GM23338 (cell line): ENCODE results near the gene DDX50. TPM values are rescaled to one million over a fixed set of nuclear protein-coding genes. Genes with fewer than 3 reads are reported as not detected.

Source experiments
- ATAC-seq: fragments of 200-7000 bp; cut with Tn5 transposase; 3 replicates; pipeline ENCODE4 v1.9.1; 2020
- DNase-seq: peaks from one replicate; pipeline ENCODE4 v3.0.0-alpha.2; 2015; ENCODE audit warnings: low spot score
- H2AFZ ChIP-seq: fragments of 200-600 bp; sonication (generic); 2 replicates; pipeline ENCODE4 v1.8.0; 2016; ENCODE audit warnings: antibody characterized with exemption, mild to moderate bottlenecking, moderate library complexity
- H3F3A ChIP-seq: fragments of 200-600 bp; sonication (generic); replicated peaks from 2 replicates; pipeline ENCODE4 v1.8.0; 2017; ENCODE audit warnings: antibody characterized with exemption, mixed run types, low read depth
- H3K27ac ChIP-seq: fragments of 200-600 bp; sonication (generic); 2 replicates; pipeline ENCODE4 v1.6.1; 2016; ENCODE audit warnings: low read depth
- H3K27me3 ChIP-seq: fragments of 200-600 bp; sonication (generic); 2 replicates; pipeline ENCODE4 v1.8.0; 2016; ENCODE audit warnings: mild to moderate bottlenecking, mixed run types, moderate library complexity; ENCODE audit not compliant: insufficient read depth
- H3K36me3 ChIP-seq: fragments of 200-600 bp; sonication (generic); 2 replicates; pipeline ENCODE4 v1.8.0; 2016; ENCODE audit warnings: mild to moderate bottlenecking; ENCODE audit not compliant: insufficient read depth
- H3K4me1 ChIP-seq: fragments of 200-600 bp; sonication (generic); 2 replicates; pipeline ENCODE4 v1.8.0; 2016; ENCODE audit warnings: mild to moderate bottlenecking, moderate library complexity; ENCODE audit not compliant: insufficient read depth
- H3K4me2 ChIP-seq: fragments of 200-600 bp; sonication (generic); 2 replicates; pipeline ENCODE4 v1.7.1; 2017; ENCODE audit warnings: mixed run types
- H3K4me3 ChIP-seq: fragments of 200-600 bp; sonication (generic); 2 replicates; pipeline ENCODE4 v1.6.1; 2016; ENCODE audit warnings: mixed run types
- H3K79me2 ChIP-seq: fragments of 200-600 bp; sonication (generic); replicated peaks from 2 replicates; pipeline ENCODE4 v1.8.0; 2017; ENCODE audit warnings: mild to moderate bottlenecking; ENCODE audit not compliant: insufficient read depth
- H3K9me2 ChIP-seq: fragments of 200-600 bp; sonication (generic); 2 replicates; pipeline ENCODE4 v1.8.0; 2017; ENCODE audit not compliant: insufficient read depth
- H4K20me1 ChIP-seq: fragments of 200-600 bp; sonication (generic); replicated peaks from 2 replicates; pipeline ENCODE4 v1.8.0; 2017; ENCODE audit warnings: mild to moderate bottlenecking; ENCODE audit not compliant: insufficient read depth
- H3K27ac Mint-ChIP-seq: 2 replicates; pipeline ENCODE4 v1.8.0; 2020; ENCODE audit warnings: inconsistent platforms, mild to moderate bottlenecking, moderate library complexity, mixed read lengths
- H3K27me3 Mint-ChIP-seq: 3 replicates; pipeline ENCODE4 v1.8.0; 2022; ENCODE audit warnings: low read depth, mild to moderate bottlenecking, moderate library complexity, mixed read lengths, inconsistent platforms; ENCODE audit not compliant: insufficient read depth, poor library complexity
- H3K36me3 Mint-ChIP-seq: 3 replicates; pipeline ENCODE4 v1.8.0; 2021; ENCODE audit warnings: low read depth, mild to moderate bottlenecking, inconsistent platforms, moderate library complexity, mixed read lengths
- H3K4me1 Mint-ChIP-seq: 3 replicates; pipeline ENCODE4 v1.8.0; 2020; ENCODE audit warnings: mild to moderate bottlenecking, inconsistent platforms, mixed read lengths
- H3K4me3 Mint-ChIP-seq: 3 replicates; pipeline ENCODE4 v1.8.0; 2021; ENCODE audit warnings: moderate library complexity, mild to moderate bottlenecking, inconsistent platforms, mixed read lengths
- H3K9me3 Mint-ChIP-seq: 3 replicates; pipeline ENCODE4 v1.8.0; 2020; ENCODE audit warnings: moderate library complexity, mild to moderate bottlenecking, inconsistent platforms, mixed read lengths
- CREB1 ChIP-seq: fragments of 250-450 bp; sonication (Bioruptor Pico); IDR thresholded peaks from 2 replicates; pipeline ENCODE4 v1.5.0; 2020; ENCODE audit warnings: low read depth, mild to moderate bottlenecking, moderate library complexity
- CTCF ChIP-seq, 2 experiments: fragments of 200-600 bp in 1 of 2; sonication (generic) in 1 of 2; conservative IDR thresholded peaks; 2 replicates each; pipeline versions ENCODE4 v1.5.1 to v1.6.1; 2016 to 2017; ENCODE audit warnings: antibody characterized with exemption in 2 of 2, low read depth in 2 of 2, mild to moderate bottlenecking in 2 of 2, moderate library complexity in 1 of 2
- ETS1 ChIP-seq: IDR thresholded peaks from 2 replicates; pipeline ENCODE4 v1.6.1; 2016; ENCODE audit warnings: antibody characterized with exemption
- EZH2 ChIP-seq: fragments of 200-600 bp; sonication (generic); IDR thresholded peaks from one replicate; pipeline ENCODE4 v1.8.0; 2017; ENCODE audit warnings: antibody characterized with exemption, mild to moderate bottlenecking, low read depth; ENCODE audit not compliant: unreplicated experiment
- EZH2phosphoT487 ChIP-seq: fragments of 200-600 bp; sonication (generic); IDR thresholded peaks from one replicate; pipeline ENCODE4 v1.8.1; 2018; ENCODE audit warnings: antibody characterized with exemption; ENCODE audit not compliant: unreplicated experiment
- JUNB ChIP-seq: IDR thresholded peaks from one replicate; pipeline ENCODE4 v1.6.1; 2016; ENCODE audit warnings: antibody characterized with exemption; ENCODE audit not compliant: unreplicated experiment
- NANOG ChIP-seq: IDR thresholded peaks from 2 replicates; pipeline ENCODE4 v1.6.1; 2016; ENCODE audit warnings: antibody characterized with exemption, borderline replicate concordance
- POLR2AphosphoS5 ChIP-seq: IDR thresholded peaks from 2 replicates; pipeline ENCODE4 v1.6.1; 2016; ENCODE audit warnings: antibody characterized with exemption, low read depth
- REST ChIP-seq: IDR thresholded peaks from one replicate; pipeline ENCODE4 v1.6.1; 2018; ENCODE audit warnings: antibody characterized with exemption; ENCODE audit not compliant: unreplicated experiment
- STAT1 ChIP-seq: IDR thresholded peaks from one replicate; pipeline ENCODE4 v1.6.1; 2016; ENCODE audit warnings: antibody characterized with exemption; ENCODE audit not compliant: unreplicated experiment
- ZNF114 ChIP-seq: fragments of 250-450 bp; sonication (Bioruptor Pico); IDR thresholded peaks from 2 replicates; pipeline ENCODE4 v1.5.0; 2020; ENCODE audit warnings: mild to moderate bottlenecking, moderate library complexity
- ZNF331 ChIP-seq: fragments of 250-450 bp; sonication (Bioruptor Pico); IDR thresholded peaks from 2 replicates; pipeline ENCODE4 v1.5.0; 2020; ENCODE audit warnings: low read depth, mild to moderate bottlenecking, moderate library complexity
- polyA plus RNA-seq: library from polyadenylated mRNA; unstranded; fragments of >200 nt; fragmentation: Nextera tagmentation; extraction: Ambion mirVana; gene quantifications from 2 replicates; pipeline ENCODE4 v1.2.1, GENCODE V29; 2016
- total RNA-seq: library from RNA; depleted of rRNA; stranded (reverse); fragments of >200 nt; shearing (Covaris generic); gene quantifications from 2 replicates; pipeline ENCODE4 v1.2.3, GENCODE V29; 2014

DDX50 gene
- total and polyA plus RNA-seq, 2 experiments from 2014 or later, result 37.2 TPM

- Mint-ChIP-seq H3K36me3 (peaks cover 16% of the 10 kb centered on the region), H3K9me3 (no peaks in the 10 kb centered on the region), H3K27me3 (peaks cover 1% of the 10 kb centered on the region), H3K4me3 (no peak overlapping the region), H3K4me1 (no peaks in the 10 kb centered on the region), H3K27ac (no peak overlapping the region)
- Histone ChIP-seq H3K4me1 (no peaks in the 10 kb centered on the region), H3K4me2 (no peak overlapping the region), H4K20me1 (no peaks in the 10 kb centered on the region; the same call in 1 of the 2 replicates), H3K27me3 (no peaks in the 10 kb centered on the region), H2AFZ (no peak overlapping the region), H3K79me2 (peaks cover 10% of the 10 kb centered on the region; the same call in 1 of the 2 replicates), H3K27ac (no peak overlapping the region), H3K4me3 (no peak overlapping the region), H3K9me2 (no peaks in the 10 kb centered on the region), H3K36me3 (peaks cover 15% of the 10 kb centered on the region), H3F3A (peaks cover 3% of the 10 kb centered on the region; the same call in 1 of the 2 replicates)
- DNase-seq (no peak), ATAC-seq (no peak)
- TF ChIP-seq ETS1, result no peak
- TF ChIP-seq EZH2, result no peak
- TF ChIP-seq NANOG, result no peak
Observed at GRCh38 chr10:68950598-68950997, 49.5 kb downstream of the DDX50 start.

GRCh38 chr10:68954904-68955303 is 53.8 kb downstream of the DDX50 start:
- Histone ChIP-seq H3K4me2 (peak overlapping the region; percentile 82), H3K36me3 (peaks cover 11% of the 10 kb centered on the region; the same call in 1 of the 2 replicates), H3K4me3 (peak overlapping the region; percentile 72), H3K27me3 (no peaks in the 10 kb centered on the region), H3F3A (peaks cover 3% of the 10 kb centered on the region; the same call in 1 of the 2 replicates), H2AFZ (no peak overlapping the region), H3K9me2 (no peaks in the 10 kb centered on the region), H3K27ac (no peak overlapping the region), H3K4me1 (no peaks in the 10 kb centered on the region), H4K20me1 (peaks cover 12% of the 10 kb centered on the region), H3K79me2 (peaks cover 51% of the 10 kb centered on the region)
- no peak for ATAC-seq
- Mint-ChIP-seq H3K36me3 (peaks cover 31% of the 10 kb centered on the region), H3K27ac (peak overlapping the region; percentile 35; the same call in 1 of the 2 replicates), H3K27me3 (peaks cover 10% of the 10 kb centered on the region), H3K9me3 (peaks cover 3% of the 10 kb centered on the region; the same call in 2 of the 3 replicates), H3K4me3 (peak overlapping the region; percentile 98), H3K4me1 (peaks cover 9% of the 10 kb centered on the region; the same call in 2 of the 3 replicates)
- no peak for DNase-seq
- TF ChIP-seq EZH2phosphoT487, result no peak
- no peak for TF ChIP-seq NANOG
- no peak for TF ChIP-seq POLR2AphosphoS5
- TF ChIP-seq ZNF114 (CRISPR knock-in tag), result no peak
- no peak for TF ChIP-seq ETS1
- TF ChIP-seq CTCF (conservative IDR thresholded peaks at IDR 0.05; ENCODE audit: low read depth in 2 of 2), result no peak
- TF ChIP-seq REST, result no peak
- TF ChIP-seq CREB1 (CRISPR knock-in tag), result no peak
- no peak for TF ChIP-seq ZNF331
- TF ChIP-seq JUNB, result no peak
- TF ChIP-seq STAT1, result no peak
